Activated CD4-positive, alpha-beta memory T cell treated with anti-CD3 and anti-CD28 coated beads for 36 hours (primary cell): ENCODE results near the gene PANK2. TPM values are rescaled to one million over a fixed set of nuclear protein-coding genes. Genes with fewer than 3 reads are reported as not detected.

Experiments used
- CTCF ChIA-PET: fragments of 350-600 bp; sonication (Branson Sonifier 250); formaldehyde crosslinking; loops from one replicate; lab custom pipeline; 2021; ENCODE audit warnings: antibody characterized with exemption, inconsistent platforms; lab: Charles Lee
- POLR2A ChIA-PET: fragments of 350-600 bp; sonication (Branson Sonifier 250); formaldehyde crosslinking; loops from one replicate; lab custom pipeline; 2021; ENCODE audit warnings: antibody characterized with exemption; lab: Charles Lee
- DNase-seq: peaks from one replicate; pipeline ENCODE4 v3.0.0-alpha.2; 2020
- H3K27ac Mint-ChIP-seq: one replicate; pipeline ENCODE4 v1.8.0; 2021; ENCODE audit warnings: mixed read lengths
- H3K27me3 Mint-ChIP-seq: one replicate; pipeline ENCODE4 v1.8.0; 2021; ENCODE audit warnings: mixed read lengths
- H3K36me3 Mint-ChIP-seq: one replicate; pipeline ENCODE4 v1.8.0; 2021; ENCODE audit warnings: mixed read lengths
- H3K4me1 Mint-ChIP-seq: one replicate; pipeline ENCODE4 v1.8.0; 2021; ENCODE audit warnings: low read depth, mixed read lengths
- H3K4me3 Mint-ChIP-seq: one replicate; pipeline ENCODE4 v1.8.0; 2021; ENCODE audit warnings: mild to moderate bottlenecking, mixed read lengths
- H3K9me3 Mint-ChIP-seq: one replicate; pipeline ENCODE4 v1.8.0; 2021; ENCODE audit warnings: mixed read lengths
- intact Hi-C: fragments of 100-400 bp; cut with micrococcal nuclease; formaldehyde crosslinking; loops from one replicate; pipeline ENCODE4 v1.15.1; 2023
- total RNA-seq, 2 experiments: library from RNA; stranded (reverse); gene quantifications; one replicate each; pipeline ENCODE4 v1.2.3, GENCODE V29; 2021

The PANK2 gene
- total RNA-seq, 2 experiments from 2014 or later = 49.3 to 52.5 TPM

- Mint-ChIP-seq H3K9me3 (no peaks in the 10 kb centered on the region), H3K27me3 (no peaks in the 10 kb centered on the region), H3K27ac (no peak overlapping the region), H3K4me1 (no peaks in the 10 kb centered on the region), H3K36me3 (peaks cover 30% of the 10 kb centered on the region), H3K4me3 (no peak overlapping the region)
- intact Hi-C loops = no loop called here
- no peak for DNase-seq
- ChIA-PET CTCF (interaction anchor here (1.2 kb wide), 1 partner anchor 146 kb away, joined by 3 read pairs; no protein-coding TSS in a partner anchor), POLR2A (no interaction called here)
Measured at GRCh38 chr20:3857405-3857804, 31.8 kb upstream of the PANK2 start.

GRCh38 chr20:3858689-3859088 is 30.5 kb upstream of the PANK2 start:
- ChIA-PET POLR2A (interaction anchor here (0.7 kb wide), 1 partner anchor 11 kb away, joined by 3 read pairs; no protein-coding TSS in a partner anchor), CTCF (no interaction called here)
- Mint-ChIP-seq H3K4me3 (no peak overlapping the region), H3K27ac (no peak overlapping the region), H3K36me3 (peaks cover 42% of the 10 kb centered on the region), H3K4me1 (no peaks in the 10 kb centered on the region), H3K27me3 (no peaks in the 10 kb centered on the region), H3K9me3 (no peaks in the 10 kb centered on the region)
- DNase-seq = no peak
- intact Hi-C loops = no loop called here

- H3K4me3 Mint-ChIP-seq = no peak overlapping the region
- no peak overlapping the region for H3K27ac Mint-ChIP-seq
- no peaks in the 10 kb centered on the region for H3K4me1 Mint-ChIP-seq
- H3K27me3 Mint-ChIP-seq = no peaks in the 10 kb centered on the region
- ChIA-PET POLR2A (no interaction called here), CTCF (no interaction called here)
- H3K36me3 Mint-ChIP-seq = peaks cover 48% of the 10 kb centered on the region
- no peaks in the 10 kb centered on the region for H3K9me3 Mint-ChIP-seq
- intact Hi-C loops = no loop called here
- no peak for DNase-seq
Measured at GRCh38 chr20:3861191-3861590, 28.0 kb upstream of the PANK2 start.

- no peak for DNase-seq
- H3K9me3 Mint-ChIP-seq = no peaks in the 10 kb centered on the region
- intact Hi-C loops = no loop called here
Measured at GRCh38 chr20:3862333-3862732, 26.9 kb upstream of the PANK2 start.

GRCh38 chr20:3863317-3863716 is 25.9 kb upstream of the PANK2 start:
- POLR2A ChIA-PET = no interaction called here
- no peak for DNase-seq
- peaks cover 35% of the 10 kb centered on the region for H3K36me3 Mint-ChIP-seq
- CTCF ChIA-PET = no interaction called here
- no peak overlapping the region for H3K4me3 Mint-ChIP-seq
- no peak overlapping the region for H3K27ac Mint-ChIP-seq
- no peaks in the 10 kb centered on the region for H3K27me3 Mint-ChIP-seq
- intact Hi-C loops = no loop called here
- no peaks in the 10 kb centered on the region for H3K9me3 Mint-ChIP-seq
- H3K4me1 Mint-ChIP-seq = no peaks in the 10 kb centered on the region

More at GRCh38 chr20:3862333-3862732, 26.9 kb upstream of the PANK2 start:
- no peak overlapping the region for H3K4me3 Mint-ChIP-seq
- CTCF ChIA-PET = no interaction called here
- POLR2A ChIA-PET = no interaction called here
- peaks cover 42% of the 10 kb centered on the region for H3K36me3 Mint-ChIP-seq
- no peaks in the 10 kb centered on the region for H3K4me1 Mint-ChIP-seq
- no peak overlapping the region for H3K27ac Mint-ChIP-seq
- no peaks in the 10 kb centered on the region for H3K27me3 Mint-ChIP-seq

- Mint-ChIP-seq H3K9me3 (no peaks in the 10 kb centered on the region), H3K27me3 (no peaks in the 10 kb centered on the region), H3K4me1 (no peaks in the 10 kb centered on the region), H3K36me3 (peaks cover 35% of the 10 kb centered on the region), H3K27ac (no peak overlapping the region), H3K4me3 (no peak overlapping the region)
- intact Hi-C loops = no loop called here
- ChIA-PET POLR2A (no interaction called here), CTCF (no interaction called here)
- no peak for DNase-seq
Measured at GRCh38 chr20:3864518-3864917, 24.7 kb upstream of the PANK2 start.

- Mint-ChIP-seq H3K9me3 (no peaks in the 10 kb centered on the region), H3K4me1 (no peaks in the 10 kb centered on the region)
Measured at GRCh38 chr20:3865152-3865886, 23.9 kb upstream of the PANK2 start.

GRCh38 chr20:3865887-3866407 is 23.2 kb upstream of the PANK2 start:
- Mint-ChIP-seq H3K36me3 (peaks cover 39% of the 10 kb centered on the region), H3K27me3 (no peaks in the 10 kb centered on the region), H3K27ac (no peak overlapping the region), H3K9me3 (no peaks in the 10 kb centered on the region), H3K4me1 (no peaks in the 10 kb centered on the region), H3K4me3 (no peak overlapping the region)
- ChIA-PET CTCF (interaction anchor here (1.1 to 1.3 kb wide), 3 partner anchors 11 to 219 kb away, joined by 3 read pairs; no protein-coding TSS in a partner anchor), POLR2A (no interaction called here)
- DNase-seq = no peak
- intact Hi-C loops = no loop called here

More at GRCh38 chr20:3865152-3865886, 23.9 kb upstream of the PANK2 start:
- CTCF ChIA-PET = no interaction called here
- POLR2A ChIA-PET = no interaction called here
- DNase-seq = no peak
- Mint-ChIP-seq H3K27me3 (no peaks in the 10 kb centered on the region), H3K36me3 (peaks cover 35% of the 10 kb centered on the region), H3K4me3 (no peak overlapping the region), H3K27ac (no peak overlapping the region)
- intact Hi-C loops = no loop called here

- Mint-ChIP-seq H3K36me3 (peaks cover 38% of the 10 kb centered on the region), H3K4me3 (no peak overlapping the region), H3K27ac (no peak overlapping the region), H3K4me1 (no peaks in the 10 kb centered on the region), H3K27me3 (no peaks in the 10 kb centered on the region), H3K9me3 (no peaks in the 10 kb centered on the region)
- ChIA-PET CTCF (interaction anchor here (1.1 to 1.3 kb wide), 3 partner anchors 12 to 219 kb away, joined by 3 read pairs; no protein-coding TSS in a partner anchor), POLR2A (no interaction called here)
- intact Hi-C loops = no loop called here
- DNase-seq = no peak
Measured at GRCh38 chr20:3866464-3866863, 22.7 kb upstream of the PANK2 start.

GRCh38 chr20:3867802-3868201 is 21.4 kb upstream of the PANK2 start:
- Mint-ChIP-seq H3K27ac (no peak overlapping the region), H3K36me3 (peaks cover 33% of the 10 kb centered on the region), H3K4me1 (no peaks in the 10 kb centered on the region), H3K27me3 (no peaks in the 10 kb centered on the region), H3K4me3 (no peak overlapping the region), H3K9me3 (no peaks in the 10 kb centered on the region)
- intact Hi-C loops = no loop called here
- CTCF ChIA-PET = interaction anchor here (0.7 to 1.0 kb wide), 2 partner anchors 47 to 312 kb away, joined by 3 to 4 read pairs; no protein-coding TSS in a partner anchor
- POLR2A ChIA-PET = interaction anchor here (0.6 to 0.9 kb wide), 2 partner anchors 16 to 89 kb away, joined by 3 read pairs; no protein-coding TSS in a partner anchor
- DNase-seq = no peak

GRCh38 chr20:3869839-3870634 is 19.1 kb upstream of the PANK2 start:
- Mint-ChIP-seq H3K27ac (no peak overlapping the region), H3K27me3 (no peaks in the 10 kb centered on the region), H3K4me1 (no peaks in the 10 kb centered on the region), H3K9me3 (no peaks in the 10 kb centered on the region), H3K4me3 (no peak overlapping the region), H3K36me3 (peaks cover 28% of the 10 kb centered on the region)
- ChIA-PET CTCF (interaction anchor here (0.6 kb wide), 1 partner anchor 15 kb away, joined by 3 read pairs; no protein-coding TSS in a partner anchor), POLR2A (no interaction called here)
- intact Hi-C loops = no loop called here
- DNase-seq = no peak
